Activated CD8-positive, alpha-beta memory T cell treated with anti-CD3 and anti-CD28 coated beads for 4 hours (primary cell): ENCODE measurements around the gene DNAH17.

ENCODE experiments used
- DNase-seq, 2 donors: peaks; one replicate each; pipeline ENCODE4 v3.0.0-alpha.2; 2020; ENCODE audit warnings: low read depth in 2 of 2

DNAH17 gene

GRCh38 chr17:78602246-78602645, 25.1 kb upstream of the DNAH17 start:
- no peak for DNase-seq

GRCh38 chr17:78601577-78602190, 24.5 kb upstream of the DNAH17 start:
- no peak for DNase-seq

DNA sequence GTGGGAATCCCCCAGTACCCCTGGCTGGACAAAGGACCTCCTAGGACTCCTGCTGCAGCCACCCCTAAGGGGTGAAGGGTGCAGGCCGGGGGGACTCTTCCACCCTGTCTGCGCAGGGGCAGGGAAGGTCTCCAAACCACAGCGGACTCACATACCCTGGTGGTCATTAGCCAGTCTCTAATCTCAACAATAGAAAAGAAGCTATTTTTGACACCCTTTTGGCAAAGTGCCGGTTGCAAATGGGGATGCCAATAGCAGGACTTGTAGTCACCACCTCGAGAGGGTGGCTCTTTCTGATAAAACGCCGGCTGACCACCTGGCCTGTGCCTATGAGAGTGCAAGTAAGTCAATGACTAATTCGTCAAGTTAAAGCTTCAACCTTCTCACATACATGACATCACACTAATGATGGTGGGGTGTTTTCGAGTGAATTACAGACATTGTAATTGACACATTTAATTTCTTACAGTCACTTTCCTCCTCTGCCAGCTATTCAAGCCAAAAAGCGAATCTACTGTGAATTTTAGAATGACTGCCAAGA, 23.1 kb upstream of the DNAH17 start:
- no peak for DNase-seq

DNA sequence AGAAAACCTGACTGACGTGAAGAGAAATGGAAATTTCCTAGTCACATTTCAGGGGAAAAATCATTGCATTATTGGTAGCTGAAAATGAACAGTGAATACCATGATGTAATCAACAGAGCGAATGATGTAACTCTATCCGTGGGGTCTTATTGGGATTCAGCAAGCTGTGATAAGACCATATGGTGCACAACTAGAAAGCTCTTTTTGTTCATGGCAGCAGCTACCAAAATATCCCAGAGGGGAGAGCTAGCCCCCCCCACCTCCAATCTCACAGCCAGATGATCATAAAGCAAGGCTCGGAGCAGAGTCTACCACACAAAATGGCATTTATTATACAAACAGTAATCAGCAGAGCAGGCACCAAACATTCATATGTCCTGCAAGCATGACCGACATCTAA, 22.2 kb upstream of the DNAH17 start:
- no peak for DNase-seq

DNA sequence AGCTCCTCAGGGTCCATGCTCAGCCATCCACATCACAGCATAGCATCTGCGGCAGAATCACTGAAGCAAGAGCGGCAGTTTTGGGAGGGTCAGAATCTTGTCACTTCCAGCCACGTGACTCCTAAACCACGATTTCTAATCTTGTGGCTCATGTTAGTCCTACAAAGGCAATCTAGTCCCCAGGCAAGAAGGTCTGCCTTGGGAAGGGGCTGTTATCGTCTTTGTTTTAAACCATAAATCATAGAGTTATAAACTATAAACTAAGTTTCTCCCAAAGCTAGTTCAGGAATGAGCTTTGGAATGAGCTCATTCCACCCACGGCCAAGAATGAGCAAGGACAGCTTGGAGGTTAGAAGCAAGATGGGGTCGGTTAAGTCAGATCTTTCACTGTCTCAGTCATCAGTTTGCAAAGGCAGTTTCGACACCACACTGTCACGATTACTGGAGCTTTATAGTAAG, 20.8 kb upstream of the DNAH17 start:
- DNase-seq, result no peak

- DNase-seq, result no peak
Observed at GRCh38 chr17:78596871-78597764, 19.9 kb upstream of the DNAH17 start.

GRCh38 chr17:78595135-78595810, 18.1 kb upstream of the DNAH17 start:
- DNase-seq, result no peak

DNA sequence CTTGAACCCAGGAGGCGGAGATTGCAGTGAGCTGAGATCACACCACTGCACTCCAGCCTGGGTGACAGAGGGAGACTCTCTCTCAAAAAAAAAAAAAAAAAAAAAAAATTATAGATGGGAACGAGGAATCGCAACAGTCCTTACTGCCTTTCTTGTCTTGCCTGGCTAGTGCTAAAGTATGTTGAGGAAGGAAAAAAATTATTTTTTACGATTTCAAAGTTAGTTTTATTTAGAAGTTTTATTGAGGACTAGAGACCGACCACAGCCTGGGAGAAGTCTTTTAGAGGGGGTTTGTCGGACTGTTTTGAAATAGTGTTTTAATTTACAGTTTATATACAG, 15.8 kb upstream of the DNAH17 start:
- DNase-seq, result no peak

GRCh38 chr17:78591263-78591671, 14.1 kb upstream of the DNAH17 start:
- DNase-seq, result no peak

- no peak for DNase-seq
Observed at GRCh38 chr17:78589885-78590284, 12.7 kb upstream of the DNAH17 start.

GRCh38 chr17:78589031-78589675, 12.0 kb upstream of the DNAH17 start:
- no peak for DNase-seq

GRCh38 chr17:78588258-78589030, 11.2 kb upstream of the DNAH17 start:
- no peak for DNase-seq

DNA sequence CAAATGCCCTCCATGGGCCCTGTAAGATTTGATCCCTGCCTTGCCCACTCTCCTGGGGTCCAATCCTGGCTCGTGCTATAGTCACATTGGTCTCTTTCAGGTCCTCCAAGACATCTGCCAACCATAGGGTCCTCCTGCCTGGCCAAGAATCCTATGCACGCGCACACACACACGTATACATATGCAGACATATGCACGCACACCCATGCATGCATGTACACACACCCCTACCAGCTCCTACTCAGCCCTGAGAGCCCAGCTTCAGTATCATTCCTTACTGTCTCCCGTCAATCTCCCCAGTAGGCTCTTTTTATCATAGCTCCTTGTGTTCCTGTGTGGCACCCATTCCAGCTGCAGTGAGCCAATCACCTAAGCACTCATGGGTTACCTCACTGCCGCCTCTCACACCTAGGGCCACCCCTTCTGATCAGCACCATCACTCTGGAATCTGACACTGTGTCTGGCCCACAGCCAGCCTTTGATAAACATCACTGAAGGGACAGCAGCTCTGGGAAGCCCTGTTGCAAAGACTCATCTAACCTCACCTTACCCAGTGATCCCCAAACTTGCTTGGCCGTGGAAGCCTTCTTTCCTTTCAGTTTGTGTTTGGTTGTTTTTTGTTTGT, 7.9 kb upstream of the DNAH17 start:
- no peak for DNase-seq

- no peak for DNase-seq
Observed at GRCh38 chr17:78583091-78583490, 5.9 kb upstream of the DNAH17 start.

GRCh38 chr17:78581304-78581703, 4.1 kb upstream of the DNAH17 start:
- DNase-seq, result no peak

DNA sequence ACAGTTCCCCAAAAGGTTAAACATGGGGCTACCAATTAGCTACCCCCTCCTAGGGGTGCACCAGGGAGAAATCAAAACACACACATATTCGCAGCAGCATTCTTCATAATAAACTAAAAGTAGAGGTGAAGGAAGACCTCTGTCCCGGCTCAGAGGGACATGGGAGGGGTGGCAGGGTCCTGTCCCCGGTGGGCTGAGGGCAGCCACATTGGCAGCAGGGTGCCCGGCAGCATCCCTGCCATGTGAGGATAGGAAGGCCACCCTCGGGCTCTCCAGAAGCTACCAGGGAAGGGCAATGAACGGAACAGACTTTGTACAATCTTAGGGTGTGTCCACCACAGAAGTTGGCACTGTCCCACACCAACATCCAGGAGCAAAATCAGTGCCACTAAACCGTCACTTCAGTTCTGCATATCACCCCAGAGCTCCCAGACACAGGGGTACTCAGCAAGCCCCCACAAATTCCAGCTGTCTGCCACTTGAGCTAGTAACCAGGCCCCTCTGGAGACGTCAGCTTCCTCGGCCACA, 3.1 kb upstream of the DNAH17 start:
- no peak for DNase-seq

- no peak for DNase-seq
Observed at GRCh38 chr17:78576389-78577112, 645 bp downstream of the DNAH17 start.

GRCh38 chr17:78575899-78576298, 1.3 kb downstream of the DNAH17 start:
- no peak for DNase-seq

DNA sequence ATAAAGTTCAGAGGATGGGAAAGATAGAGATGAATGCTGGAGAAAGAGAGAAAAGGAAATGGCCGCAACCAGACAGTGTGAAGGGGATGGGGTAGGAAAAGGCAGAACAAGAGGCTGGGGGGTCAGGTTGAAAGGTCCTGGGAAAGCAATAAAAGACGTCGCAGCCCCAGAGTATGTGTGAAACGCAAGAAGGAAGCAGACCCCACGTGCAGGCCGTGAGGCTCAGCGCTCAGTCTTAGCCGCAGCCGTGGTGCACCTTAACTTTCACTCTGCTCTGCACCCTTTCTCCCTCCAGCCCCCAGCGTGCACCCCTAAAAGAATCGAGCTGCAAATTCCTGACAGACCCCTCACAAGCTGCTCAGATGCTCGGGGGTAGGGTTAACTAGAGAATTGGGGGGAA, 1.9 kb downstream of the DNAH17 start:
- DNase-seq, result no peak

DNA sequence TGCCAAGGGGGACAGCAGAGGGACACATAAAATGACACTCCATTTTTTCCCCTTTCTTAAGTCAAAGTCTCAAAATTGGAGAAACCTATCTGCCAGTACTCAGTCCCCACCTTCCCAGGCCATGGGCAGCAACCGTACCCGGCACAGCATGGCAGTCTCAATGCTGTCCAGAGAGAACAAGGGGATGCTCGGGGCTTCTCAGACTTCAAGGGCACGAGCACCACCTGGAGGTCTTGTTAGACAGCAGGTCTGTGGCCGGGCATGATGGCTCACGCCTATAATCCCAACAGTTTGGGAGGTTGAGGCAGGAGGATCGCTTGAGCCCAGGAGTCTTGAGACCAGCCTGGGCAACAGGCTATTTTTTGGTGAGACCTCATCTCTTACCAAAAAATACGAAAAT, 3.2 kb downstream of the DNAH17 start:
- no peak for DNase-seq
